GM12878 (cell line): ENCODE data around the gene TBC1D5. TPM values are rescaled to one million over a fixed set of nuclear protein-coding genes. Genes with fewer than 3 reads are reported as not detected.
"Not testable (repeated sequence)": the region's sequence is repeated elsewhere in the genome, so short reads cannot be mapped to it uniquely, and the experiment has no call there.

ENCODE experiments used
- ATAC-seq: fragments of 200-7000 bp; cut with Tn5 transposase; 3 replicates; pipeline ENCODE4 v1.9.1; 2020; ENCODE audit warnings: mild to moderate bottlenecking, moderate library complexity
- BruUV-seq: library from RNA; stranded (reverse); fragments of 400-500 nt; replicated peaks from 2 replicates; lab custom pipeline; 2021; lab: Mats Ljungman, UMichigan
- CTCF ChIA-PET: fragments of 300-600 bp; sonication (Branson Sonifier 250); formaldehyde crosslinking; extraction: SDS; loops from one replicate; lab custom pipeline; 2021; ENCODE audit warnings: inconsistent platforms; lab: Yijun Ruan, JAX
- POLR2A ChIA-PET: fragments of 350-600 bp; formaldehyde crosslinking; extraction: SDS; loops from one replicate; lab custom pipeline; 2021; ENCODE audit warnings: inconsistent platforms; lab: Charles Lee
- RAD21 ChIA-PET: fragments of 300-600 bp; sonication (Branson Sonifier 250); formaldehyde crosslinking; loops from one replicate; lab custom pipeline; 2023; ENCODE audit warnings: antibody characterized with exemption; ENCODE audit not compliant: unreplicated experiment; lab: Charles Lee
- SMC1A ChIA-PET: fragments of 300-600 bp; sonication (Branson Sonifier 250); formaldehyde crosslinking; loops from one replicate; lab custom pipeline; 2023; ENCODE audit not compliant: unreplicated experiment, uncharacterized antibody; lab: Charles Lee
- DNase-seq: peaks from one replicate; pipeline ENCODE4 v3.0.0-alpha.2; 2011; ENCODE audit warnings: low read depth, low spot score
- FAIRE-seq: peaks from 3 replicates; lab custom pipeline; 2011; peaks lifted over from hg19 to GRCh38; lab: Jason Lieb, UNC
- H2AFZ ChIP-seq: 2 replicates; pipeline ENCODE4 v1.6.0; 2011; ENCODE audit warnings: low read depth, low read length, control low read depth; ENCODE audit not compliant: control insufficient read depth
- H3K27ac ChIP-seq: 2 replicates; pipeline ENCODE4 v1.5.1; 2011; ENCODE audit warnings: control low read depth; ENCODE audit not compliant: control insufficient read depth, insufficient read depth
- H3K27me3 ChIP-seq, 2 experiments: replicated peaks in 1 of 2; 2 replicates each; pipeline versions ENCODE4 v1.6.0 to v1.6.1; 2011; ENCODE audit warnings: low read length in 1 of 2; ENCODE audit not compliant: control insufficient read depth in 2 of 2, insufficient read depth in 2 of 2
- H3K36me3 ChIP-seq, 2 experiments: 2 replicates each; pipeline ENCODE4 v1.5.1; 2011; ENCODE audit warnings: low read length in 1 of 2; ENCODE audit not compliant: control insufficient read depth in 2 of 2, insufficient read depth in 2 of 2
- H3K4me1 ChIP-seq: 2 replicates; pipeline ENCODE4 v1.6.1; 2011; ENCODE audit warnings: mild to moderate bottlenecking, low read length, moderate library complexity, mixed read lengths; ENCODE audit not compliant: control insufficient read depth, insufficient read depth
- H3K4me2 ChIP-seq: 2 replicates; pipeline ENCODE4 v1.6.0; 2011; ENCODE audit warnings: control low read depth; ENCODE audit not compliant: control insufficient read depth, insufficient read depth
- H3K4me3 ChIP-seq: fragments of 200-600 bp; sonication (generic); 2 replicates; pipeline ENCODE4 v1.5.1; 2016
- H3K79me2 ChIP-seq: 2 replicates; pipeline ENCODE4 v1.6.0; 2011; ENCODE audit warnings: low read length; ENCODE audit not compliant: control insufficient read depth, insufficient read depth
- H3K9ac ChIP-seq: 2 replicates; pipeline ENCODE4 v1.8.0; 2011; ENCODE audit warnings: low read length, control low read depth, mixed read lengths; ENCODE audit not compliant: control insufficient read depth, insufficient read depth
- H3K9me3 ChIP-seq: replicated peaks from 3 replicates; pipeline ENCODE4 v1.5.1; 2011; ENCODE audit warnings: mild to moderate bottlenecking, low read length; ENCODE audit not compliant: control insufficient read depth, insufficient read depth
- H4K20me1 ChIP-seq: 2 replicates; pipeline ENCODE4 v1.6.0; 2011; ENCODE audit not compliant: control insufficient read depth, insufficient read depth
- WGBS: methylation state at CpG from one replicate; pipeline ENCODE4 v1.1.6; 2016; ENCODE audit warnings: low lambda C conversion rate; ENCODE audit not compliant: insufficient replicate concordance, insufficient coverage; ENCODE audit errors: missing lambda C conversion rate; 5-methylcytosine and 5-hydroxymethylcytosine counted together
- in situ Hi-C: fragments of 300-500 bp; cut with MboI; formaldehyde crosslinking; loops from 9 replicates; pipeline ENCODE4 v1.14.3; 2018; ENCODE audit warnings: mixed read lengths
- intact Hi-C: fragments of 100-400 bp; cut with micrococcal nuclease; formaldehyde crosslinking; loops from one replicate; pipeline ENCODE4 v1.14.2; 2022; ENCODE audit not compliant: unreplicated experiment
- polyA plus RNA-seq, 11 experiments: library from polyadenylated mRNA; depleted of rRNA in 4 of 11; unstranded in 6 of 11; stranded (reverse) in 5 of 11; fragments of >200 nt; fragmentation: Nextera tagmentation in 4 of 11; fragmentation: Illumina TruSeq in 1 of 11; extraction: Ambion mirVana in 4 of 11; extraction: Trizol in 1 of 11; gene quantifications; 1 replicate in 1 of 11; 2 replicates in 10 of 11; pipeline versions ENCODE4 v1.2.1 to v1.2.3, GENCODE V29; 2011 to 2016; ENCODE audit warnings: inconsistent platforms in 2 of 11, missing spikeins in 2 of 11, low read depth in 1 of 11
- total RNA-seq, 4 experiments: library from RNA; depleted of rRNA in 3 of 4; stranded (reverse); fragments of >200 nt in 3 of 4; fragmentation: Illumina TruSeq in 1 of 4; extraction: Trizol in 1 of 4; gene quantifications; 2 replicates each; pipeline versions ENCODE4 v1.2.1 to v1.2.3, GENCODE V29; 2013 to 2021

Gene TBC1D5
- total and polyA plus RNA-seq, 10 of the 15 experiments (the other 5 are each of a cell fraction or from before 2014, with no cell fraction given): 5.5 to 61.0 (median 43.8) TPM

GRCh38 chr3:17695665-17696064, 46.8 kb downstream of the TBC1D5 start:
- in situ Hi-C loops, H3K36me3 ChIP-seq, SMC1A ChIA-PET, H3K27ac ChIP-seq, DNase-seq, RAD21 ChIA-PET, H3K9me3 ChIP-seq, ATAC-seq, H3K4me1 ChIP-seq, H4K20me1 ChIP-seq, H3K4me2 ChIP-seq, CTCF ChIA-PET, H3K4me3 ChIP-seq, BruUV-seq, intact Hi-C loops, H2AFZ ChIP-seq, POLR2A ChIA-PET, H3K27me3 ChIP-seq, H3K79me2 ChIP-seq, H3K9ac ChIP-seq, FAIRE-seq: not testable (repeated sequence)
- 100% methylated on average over 2 of the region's 2 CpGs for WGBS

DNA sequence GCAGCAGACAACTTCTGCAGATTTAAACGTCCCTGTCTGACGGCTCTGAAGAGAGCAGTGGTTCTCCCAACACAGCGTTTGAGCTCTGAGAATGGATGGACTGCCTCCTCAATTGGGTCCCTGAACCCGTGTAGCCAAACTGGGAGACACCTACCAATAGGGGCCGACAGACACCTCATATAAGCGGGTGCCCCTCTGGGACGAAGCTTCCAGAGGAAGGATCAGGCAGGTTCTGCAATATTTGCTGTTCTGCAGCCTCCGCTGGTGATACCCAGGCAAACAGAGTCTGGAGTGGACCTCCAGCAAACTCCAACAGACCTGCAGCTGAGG, 48.8 kb downstream of the TBC1D5 start:
- SMC1A ChIA-PET, CTCF ChIA-PET, H4K20me1 ChIP-seq, H3K9ac ChIP-seq, POLR2A ChIA-PET, H3K4me3 ChIP-seq, in situ Hi-C loops, H3K4me1 ChIP-seq, H3K36me3 ChIP-seq, FAIRE-seq, BruUV-seq, intact Hi-C loops, H3K27me3 ChIP-seq, H2AFZ ChIP-seq, DNase-seq, ATAC-seq, H3K27ac ChIP-seq, H3K79me2 ChIP-seq, RAD21 ChIA-PET, H3K9me3 ChIP-seq, H3K4me2 ChIP-seq: not testable (repeated sequence)
- 90% methylated on average over 8 of the region's 8 CpGs for WGBS

GRCh38 chr3:17692846-17693669, 49.4 kb downstream of the TBC1D5 start:
- SMC1A ChIA-PET, H3K9ac ChIP-seq, H3K36me3 ChIP-seq, ATAC-seq, CTCF ChIA-PET, DNase-seq, H3K4me3 ChIP-seq, POLR2A ChIA-PET, BruUV-seq, RAD21 ChIA-PET, FAIRE-seq, H4K20me1 ChIP-seq, in situ Hi-C loops, H3K9me3 ChIP-seq, intact Hi-C loops, H3K4me1 ChIP-seq, H3K79me2 ChIP-seq, H2AFZ ChIP-seq, H3K4me2 ChIP-seq, H3K27me3 ChIP-seq, H3K27ac ChIP-seq: not testable (repeated sequence)
- WGBS: 91% methylated on average over 22 of the region's 22 CpGs
